HepG2 (cell line): ENCODE measurements around the gene NET1. TPM values are rescaled to one million over a fixed set of nuclear protein-coding genes. Genes with fewer than 3 reads are reported as not detected.

Experiments
- CBFB ChIP-seq: sonication (generic); formaldehyde crosslinking; IDR thresholded peaks from 2 replicates; pipeline ENCODE4 v1.4.0; 2020; ENCODE audit warnings: missing genetic modification reagents
- ELF4 ChIP-seq: sonication (generic); formaldehyde crosslinking; IDR thresholded peaks from 2 replicates; pipeline ENCODE4 v1.5.0; 2020; ENCODE audit warnings: missing genetic modification reagents, mild to moderate bottlenecking, moderate library complexity, borderline replicate concordance
- ESRRA ChIP-seq: sonication (generic); formaldehyde crosslinking; IDR thresholded peaks from 2 replicates; pipeline ENCODE4 v1.5.1; 2020; ENCODE audit warnings: mild to moderate bottlenecking, low read depth, missing genetic modification reagents
- ISL2 ChIP-seq: sonication (generic); formaldehyde crosslinking; IDR thresholded peaks from 2 replicates; pipeline ENCODE4 v1.5.0; 2020; ENCODE audit warnings: missing genetic modification reagents
- KMT2B ChIP-seq: IDR thresholded peaks from 2 replicates; pipeline ENCODE4 v1.6.1; 2016; ENCODE audit warnings: missing genetic modification reagents, missing compliant biosample characterization
- PAWR ChIP-seq: sonication (generic); formaldehyde crosslinking; IDR thresholded peaks from 2 replicates; pipeline ENCODE4 v1.4.0; 2020; ENCODE audit warnings: missing genetic modification reagents, mild to moderate bottlenecking, borderline replicate concordance
- PHF20 ChIP-seq: sonication (generic); formaldehyde crosslinking; IDR thresholded peaks from 2 replicates; pipeline ENCODE4 v1.5.0; 2020; ENCODE audit warnings: mild to moderate bottlenecking, missing genetic modification reagents
- ZBTB3 ChIP-seq: sonication (generic); formaldehyde crosslinking; IDR thresholded peaks from 2 replicates; pipeline ENCODE4 v1.4.0; 2020; ENCODE audit warnings: low read depth, mild to moderate bottlenecking, moderate library complexity, missing genetic modification reagents, borderline replicate concordance
- ZFYVE20 ChIP-seq: sonication (generic); formaldehyde crosslinking; IDR thresholded peaks from 2 replicates; pipeline ENCODE4 v1.8.0; 2023; ENCODE audit warnings: low read depth, mild to moderate bottlenecking, moderate library complexity, missing genetic modification reagents, borderline replicate concordance
- ZNF17 ChIP-seq: sonication (generic); formaldehyde crosslinking; IDR thresholded peaks from 2 replicates; pipeline ENCODE4 v1.5.0; 2020; ENCODE audit warnings: mild to moderate bottlenecking, missing genetic modification reagents
- ZNF318 ChIP-seq: sonication (generic); formaldehyde crosslinking; IDR thresholded peaks from 2 replicates; pipeline ENCODE4 v1.4.0; 2020; ENCODE audit warnings: mild to moderate bottlenecking, missing genetic modification reagents
- ZNF382 ChIP-seq: sonication (generic); formaldehyde crosslinking; IDR thresholded peaks from 2 replicates; pipeline ENCODE4 v1.5.0; 2020; ENCODE audit warnings: missing genetic modification reagents, mild to moderate bottlenecking, borderline replicate concordance
- ZNF547 ChIP-seq: sonication (generic); formaldehyde crosslinking; IDR thresholded peaks from 2 replicates; pipeline ENCODE4 v1.5.1; 2020; ENCODE audit warnings: mild to moderate bottlenecking, missing genetic modification reagents
- ZNF747 ChIP-seq: sonication (generic); formaldehyde crosslinking; IDR thresholded peaks from 2 replicates; pipeline ENCODE4 v1.8.1; 2023; ENCODE audit warnings: missing genetic modification reagents, mild to moderate bottlenecking, borderline replicate concordance
- ZNF800 ChIP-seq: sonication (generic); formaldehyde crosslinking; IDR thresholded peaks from 2 replicates; pipeline ENCODE4 v1.4.0; 2020; ENCODE audit warnings: missing genetic modification reagents
- ZZZ3 ChIP-seq: sonication (generic); formaldehyde crosslinking; IDR thresholded peaks from 2 replicates; pipeline ENCODE4 v1.4.0; 2020; ENCODE audit warnings: missing genetic modification reagents, mild to moderate bottlenecking, borderline replicate concordance
- polyA plus RNA-seq, 8 experiments: library from polyadenylated mRNA; depleted of rRNA in 3 of 8; stranded (reverse) in 7 of 8; unstranded in 1 of 8; fragments of >200 nt; fragmentation: Illumina TruSeq in 4 of 8; extraction: Trizol in 4 of 8; gene quantifications; 2 replicates each; pipeline versions ENCODE4 v1.2.1 to v1.2.3, GENCODE V29; 2011 to 2016; ENCODE audit warnings: low read depth in 4 of 8, missing spikeins in 1 of 8, mixed read lengths in 1 of 8; ENCODE audit not compliant: insufficient read depth in 1 of 8
- total RNA-seq, 5 experiments: library from RNA; depleted of rRNA; stranded (reverse); fragments of >200 nt; fragmentation: Illumina TruSeq; extraction: Trizol; gene quantifications; 2 replicates each; pipeline ENCODE4 v1.2.3, GENCODE V29; 2016; ENCODE audit warnings: low read depth in 1 of 5
- TF ChIP-seq, protein P1 (sequence below): IDR thresholded peaks from 2 replicates; pipeline ENCODE4 v1.6.1; 2016; ENCODE audit warnings: low read depth, control low read depth
- TF ChIP-seq, protein P2 (sequence below): sonication (generic); formaldehyde crosslinking; IDR thresholded peaks from 2 replicates; pipeline ENCODE4 v1.4.0; 2020; ENCODE audit warnings: missing genetic modification reagents, low read depth, mild to moderate bottlenecking, borderline replicate concordance

The NET1 gene
- total and polyA plus RNA-seq, 2 of the 13 experiments (the other 11 are each of a cell fraction or from before 2014, with no cell fraction given) = 48.1 to 65.8 TPM

DNA sequence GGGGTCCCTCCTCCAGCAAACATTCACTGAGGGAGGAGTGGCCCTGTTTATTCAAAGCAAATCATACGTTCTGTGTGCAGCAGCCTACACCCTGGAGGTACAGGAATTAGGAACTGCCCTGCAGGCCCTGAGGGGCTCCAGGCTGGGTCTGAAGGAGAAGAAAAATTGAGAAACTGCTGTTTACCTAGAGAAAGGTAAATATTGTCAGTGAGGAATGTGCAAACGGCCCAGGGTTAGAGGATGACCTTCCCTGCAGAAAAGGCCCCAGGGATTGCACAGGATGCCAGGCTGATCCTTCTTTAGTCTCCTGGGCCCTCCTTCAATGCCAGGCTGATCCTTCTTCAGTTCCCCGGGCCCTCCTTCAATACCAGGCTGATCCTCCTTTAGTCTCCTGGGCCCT, 81.3 kb downstream of the NET1 start (continued):
- TF ChIP-seq ZNF318 = no peak
- TF ChIP-seq KMT2B (CRISPR knock-in tag) = no peak
- TF ChIP-seq ZNF747 (CRISPR knock-in tag) = no peak
- TF ChIP-seq, protein P1, sequence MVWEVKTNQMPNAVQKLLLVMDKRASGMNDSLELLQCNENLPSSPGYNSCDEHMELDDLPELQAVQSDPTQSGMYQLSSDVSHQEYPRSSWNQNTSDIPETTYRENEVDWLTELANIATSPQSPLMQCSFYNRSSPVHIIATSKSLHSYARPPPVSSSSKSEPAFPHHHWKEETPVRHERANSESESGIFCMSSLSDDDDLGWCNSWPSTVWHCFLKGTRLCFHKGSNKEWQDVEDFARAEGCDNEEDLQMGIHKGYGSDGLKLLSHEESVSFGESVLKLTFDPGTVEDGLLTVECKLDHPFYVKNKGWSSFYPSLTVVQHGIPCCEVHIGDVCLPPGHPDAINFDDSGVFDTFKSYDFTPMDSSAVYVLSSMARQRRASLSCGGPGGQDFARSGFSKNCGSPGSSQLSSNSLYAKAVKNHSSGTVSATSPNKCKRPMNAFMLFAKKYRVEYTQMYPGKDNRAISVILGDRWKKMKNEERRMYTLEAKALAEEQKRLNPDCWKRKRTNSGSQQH (CRISPR knock-in tag) = no peak
- no peak for TF ChIP-seq ZZZ3 (CRISPR knock-in tag)
- TF ChIP-seq ZNF800 (CRISPR knock-in tag) = no peak
- TF ChIP-seq ZNF547 = no peak
- no peak for TF ChIP-seq ZNF382
- TF ChIP-seq ELF4 (CRISPR knock-in tag) = no peak
- peak; percentile 64 for TF ChIP-seq ISL2
- TF ChIP-seq PHF20 (CRISPR knock-in tag) = no peak
- TF ChIP-seq ESRRA (CRISPR knock-in tag) = 0 out of 2 replicates have a peak, but pooled peaks have one; percentile 38
- no peak for TF ChIP-seq ZNF17 (CRISPR knock-in tag)
- TF ChIP-seq, protein P2, sequence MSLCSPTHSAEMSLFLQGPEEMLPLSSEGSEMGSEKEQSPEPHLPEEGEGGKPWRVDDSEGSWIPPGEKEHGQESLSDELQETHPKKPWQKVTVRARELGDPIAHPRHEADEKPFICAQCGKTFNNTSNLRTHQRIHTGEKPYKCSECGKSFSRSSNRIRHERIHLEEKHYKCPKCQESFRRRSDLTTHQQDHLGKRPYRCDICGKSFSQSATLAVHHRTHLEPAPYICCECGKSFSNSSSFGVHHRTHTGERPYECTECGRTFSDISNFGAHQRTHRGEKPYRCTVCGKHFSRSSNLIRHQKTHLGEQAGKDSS (CRISPR knock-in tag) = no peak
- no peak for TF ChIP-seq ZFYVE20 (CRISPR knock-in tag)
- no peak for TF ChIP-seq ZBTB3 (CRISPR knock-in tag)
- TF ChIP-seq PAWR (CRISPR knock-in tag) = no peak
- no peak for TF ChIP-seq CBFB
